22Rv1 (cell line): ENCODE results near the gene SOAT2.

Experiments
- ZFX ChIP-seq: fragments of 450-650 bp; IDR thresholded peaks from 2 replicates; pipeline ENCODE4 v1.6.1; 2017; ENCODE audit warnings: antibody characterized with exemption, borderline replicate concordance
- TF ChIP-seq, protein P1 (sequence below): fragments of 450-650 bp; IDR thresholded peaks from 2 replicates; pipeline ENCODE4 v1.5.1; 2017; ENCODE audit warnings: mild to moderate bottlenecking

DNA sequence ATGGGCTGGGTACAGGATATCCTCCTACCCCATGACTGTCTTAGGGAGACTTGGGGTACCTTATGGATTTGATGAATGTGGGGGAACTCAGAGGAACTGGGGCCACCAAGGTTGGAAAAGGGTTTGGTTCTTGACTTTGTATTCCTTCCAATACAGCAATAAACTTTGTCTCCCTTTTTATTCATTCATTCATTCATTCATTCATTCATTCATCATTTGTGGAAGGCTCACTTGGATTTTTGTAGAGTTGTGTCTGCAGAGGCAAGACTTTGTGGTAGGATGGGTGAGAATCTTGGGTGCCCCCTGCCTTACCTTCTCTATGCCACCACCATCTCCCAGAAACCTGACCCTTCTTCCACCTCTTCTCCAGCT is 21.1 kb downstream of the SOAT2 start:
- TF ChIP-seq, protein P1, sequence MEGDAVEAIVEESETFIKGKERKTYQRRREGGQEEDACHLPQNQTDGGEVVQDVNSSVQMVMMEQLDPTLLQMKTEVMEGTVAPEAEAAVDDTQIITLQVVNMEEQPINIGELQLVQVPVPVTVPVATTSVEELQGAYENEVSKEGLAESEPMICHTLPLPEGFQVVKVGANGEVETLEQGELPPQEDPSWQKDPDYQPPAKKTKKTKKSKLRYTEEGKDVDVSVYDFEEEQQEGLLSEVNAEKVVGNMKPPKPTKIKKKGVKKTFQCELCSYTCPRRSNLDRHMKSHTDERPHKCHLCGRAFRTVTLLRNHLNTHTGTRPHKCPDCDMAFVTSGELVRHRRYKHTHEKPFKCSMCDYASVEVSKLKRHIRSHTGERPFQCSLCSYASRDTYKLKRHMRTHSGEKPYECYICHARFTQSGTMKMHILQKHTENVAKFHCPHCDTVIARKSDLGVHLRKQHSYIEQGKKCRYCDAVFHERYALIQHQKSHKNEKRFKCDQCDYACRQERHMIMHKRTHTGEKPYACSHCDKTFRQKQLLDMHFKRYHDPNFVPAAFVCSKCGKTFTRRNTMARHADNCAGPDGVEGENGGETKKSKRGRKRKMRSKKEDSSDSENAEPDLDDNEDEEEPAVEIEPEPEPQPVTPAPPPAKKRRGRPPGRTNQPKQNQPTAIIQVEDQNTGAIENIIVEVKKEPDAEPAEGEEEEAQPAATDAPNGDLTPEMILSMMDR, result no peak
- no peak for TF ChIP-seq ZFX
